Activated T-cell treated with anti-CD3 and anti-CD28 coated beads, Interleukin-2, amount 50 U/mL, for 24 hours (primary cell): Measurements from ENCODE around the gene OR5H6.
"Not testable (repeated sequence)": the region's sequence is repeated elsewhere in the genome, so short reads cannot be mapped to it uniquely, and the experiment has no call there.

Experiments used
- DNase-seq: peaks from one replicate; pipeline ENCODE4 v3.0.0-alpha.2; 2020
- H3K27ac Mint-ChIP-seq: 2 replicates; pipeline ENCODE4 v1.8.0; 2020; ENCODE audit warnings: mild to moderate bottlenecking, mixed read lengths
- H3K27me3 Mint-ChIP-seq: 2 replicates; pipeline ENCODE4 v1.8.0; 2020; ENCODE audit warnings: mixed read lengths
- H3K36me3 Mint-ChIP-seq: 2 replicates; pipeline ENCODE4 v1.8.0; 2020; ENCODE audit warnings: low read depth, mixed read lengths
- H3K4me1 Mint-ChIP-seq: 2 replicates; pipeline ENCODE4 v1.8.0; 2020; ENCODE audit warnings: low read depth, mixed read lengths
- H3K4me3 Mint-ChIP-seq: 2 replicates; pipeline ENCODE4 v1.8.0; 2020; ENCODE audit warnings: mild to moderate bottlenecking, moderate library complexity, mixed read lengths
- H3K9me3 Mint-ChIP-seq: 2 replicates; pipeline ENCODE4 v1.8.0; 2020; ENCODE audit warnings: mixed read lengths

Gene OR5H6

GRCh38 chr3:98263944-98264343 is at the start of gene OR5H6:
Gene OR5H6 (plus strand): TSS chr3:98264244. CDS start chr3:98264333, 89 bp downstream.
- Mint-ChIP-seq H3K36me3 (no peaks in the 10 kb centered on the region), H3K4me3 (no peak within 1 kb of the TSS), H3K27me3 (no peaks in the 10 kb centered on the region), H3K4me1 (no peaks in the 10 kb centered on the region), H3K9me3 (no peaks in the 10 kb centered on the region), H3K27ac (no peak within 1 kb of the TSS)
- DNase-seq = no peak

- Mint-ChIP-seq H3K4me1 (no peaks in the 10 kb centered on the region), H3K27me3 (peaks cover 6% of the 10 kb centered on the region)
- DNase-seq = no peak
Measured at GRCh38 chr3:98215051-98215450, 49.0 kb upstream of the OR5H6 start.

GRCh38 chr3:98223907-98224672 is 40.0 kb upstream of the OR5H6 start:
- Mint-ChIP-seq H3K27me3 (peaks cover 3% of the 10 kb centered on the region), H3K4me3 (no peak overlapping the region), H3K36me3 (no peaks in the 10 kb centered on the region)

More at GRCh38 chr3:98215051-98215450, 49.0 kb upstream of the OR5H6 start:
- H3K4me3 Mint-ChIP-seq = no peak overlapping the region
- no peaks in the 10 kb centered on the region for H3K36me3 Mint-ChIP-seq
- no peaks in the 10 kb centered on the region for H3K9me3 Mint-ChIP-seq
- no peak overlapping the region for H3K27ac Mint-ChIP-seq

GRCh38 chr3:98232489-98232888 is 31.6 kb upstream of the OR5H6 start:
- no peak overlapping the region for H3K27ac Mint-ChIP-seq
- H3K36me3 Mint-ChIP-seq = no peaks in the 10 kb centered on the region
- no peak overlapping the region for H3K4me3 Mint-ChIP-seq
- DNase-seq = no peak
- H3K9me3 Mint-ChIP-seq = no peaks in the 10 kb centered on the region
- H3K4me1 Mint-ChIP-seq = no peaks in the 10 kb centered on the region
- H3K27me3 Mint-ChIP-seq = no peaks in the 10 kb centered on the region

More at GRCh38 chr3:98223907-98224672, 40.0 kb upstream of the OR5H6 start:
- no peak for DNase-seq
- Mint-ChIP-seq H3K9me3 (no peaks in the 10 kb centered on the region), H3K27ac (no peak overlapping the region), H3K4me1 (no peaks in the 10 kb centered on the region)

DNA sequence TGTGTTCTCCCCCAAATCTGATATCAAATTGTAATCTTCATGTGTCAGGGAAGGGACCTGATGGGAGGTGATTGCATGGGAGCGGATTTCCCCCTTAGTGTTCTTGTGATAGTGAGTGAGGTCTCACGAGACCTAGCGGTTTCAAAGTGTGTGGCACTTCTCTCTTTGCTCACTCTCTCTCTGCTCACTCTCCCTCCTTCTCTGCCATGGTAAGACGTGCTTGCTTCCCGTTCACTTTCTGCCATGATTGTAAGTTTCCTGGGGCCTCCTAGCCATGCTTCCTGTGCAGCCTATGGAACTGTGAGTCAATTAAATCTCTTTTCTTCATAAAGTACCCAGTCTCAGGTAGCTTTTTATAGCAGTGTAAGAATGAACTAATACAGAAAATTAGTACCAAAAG is 30.6 kb upstream of the OR5H6 start:
- no peaks in the 10 kb centered on the region for H3K9me3 Mint-ChIP-seq
- no peaks in the 10 kb centered on the region for H3K4me1 Mint-ChIP-seq
- H3K27ac Mint-ChIP-seq = no peak overlapping the region
- no peaks in the 10 kb centered on the region for H3K27me3 Mint-ChIP-seq
- no peak overlapping the region for H3K4me3 Mint-ChIP-seq
- H3K36me3 Mint-ChIP-seq = no peaks in the 10 kb centered on the region
- DNase-seq = no peak

GRCh38 chr3:98240131-98240530 is 23.9 kb upstream of the OR5H6 start:
- no peaks in the 10 kb centered on the region for H3K27me3 Mint-ChIP-seq

GRCh38 chr3:98242155-98242554 is 21.9 kb upstream of the OR5H6 start:
- Mint-ChIP-seq H3K27me3 (no peaks in the 10 kb centered on the region), H3K4me3 (no peak overlapping the region), H3K9me3 (no peaks in the 10 kb centered on the region), H3K4me1 (no peaks in the 10 kb centered on the region), H3K36me3 (no peaks in the 10 kb centered on the region), H3K27ac (no peak overlapping the region)
- no peak for DNase-seq

More at GRCh38 chr3:98240131-98240530, 23.9 kb upstream of the OR5H6 start:
- Mint-ChIP-seq H3K36me3 (no peaks in the 10 kb centered on the region), H3K4me3 (no peak overlapping the region), H3K4me1 (no peaks in the 10 kb centered on the region), H3K9me3 (no peaks in the 10 kb centered on the region), H3K27ac (no peak overlapping the region)
- no peak for DNase-seq

- Mint-ChIP-seq H3K4me3 (no peak overlapping the region), H3K27ac (no peak overlapping the region), H3K9me3 (no peaks in the 10 kb centered on the region), H3K4me1 (no peaks in the 10 kb centered on the region), H3K27me3 (no peaks in the 10 kb centered on the region), H3K36me3 (no peaks in the 10 kb centered on the region)
- DNase-seq = no peak
Measured at GRCh38 chr3:98243843-98244242, 20.2 kb upstream of the OR5H6 start.

DNA sequence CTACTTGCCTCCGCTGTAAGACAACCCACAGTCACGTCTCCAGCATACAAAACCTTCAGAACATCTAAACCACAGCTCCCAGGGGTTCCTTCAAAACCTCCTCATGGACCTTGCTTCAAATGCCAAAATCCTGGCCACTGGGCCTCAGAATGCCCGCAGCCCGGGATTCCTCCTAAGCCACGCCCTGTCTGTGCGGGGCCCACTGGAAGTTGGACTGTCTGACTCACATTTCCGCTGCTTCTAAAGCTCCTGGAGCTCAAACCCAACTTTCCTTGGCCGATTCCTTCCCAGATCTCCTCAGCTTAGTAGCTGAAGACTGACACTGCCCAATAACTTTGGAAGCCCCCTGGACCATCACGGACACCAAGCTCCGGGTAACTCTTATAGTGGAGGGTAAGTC is 17.9 kb upstream of the OR5H6 start:
- Mint-ChIP-seq H3K4me1 (no peaks in the 10 kb centered on the region), H3K9me3 (no peaks in the 10 kb centered on the region), H3K4me3 (no peak overlapping the region), H3K27ac (no peak overlapping the region), H3K27me3 (no peaks in the 10 kb centered on the region), H3K36me3 (no peaks in the 10 kb centered on the region)
- no peak for DNase-seq

DNA sequence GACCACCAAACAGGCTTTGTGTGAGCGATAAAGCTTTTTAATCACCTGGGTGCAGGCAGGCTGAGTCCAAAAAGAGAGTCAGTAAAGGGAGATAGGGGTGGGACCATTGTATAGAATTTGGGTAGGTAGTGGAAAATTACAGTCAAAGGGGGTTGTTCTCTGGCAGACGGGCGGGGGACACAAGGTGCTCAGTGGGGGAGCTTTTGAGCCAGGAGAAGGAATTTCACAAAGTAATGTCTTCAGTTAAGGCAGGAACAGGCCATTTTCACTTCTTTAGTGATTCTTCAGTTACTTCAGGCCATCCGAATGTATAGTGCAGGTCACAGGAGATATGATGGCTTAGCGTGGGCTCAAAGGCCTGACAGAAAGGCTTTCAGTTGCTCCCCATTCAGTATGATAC is 8.0 kb upstream of the OR5H6 start:
- not testable (repeated sequence) for H3K9me3 Mint-ChIP-seq, H3K4me3 Mint-ChIP-seq, H3K36me3 Mint-ChIP-seq, DNase-seq, H3K27me3 Mint-ChIP-seq, H3K4me1 Mint-ChIP-seq, H3K27ac Mint-ChIP-seq

DNA sequence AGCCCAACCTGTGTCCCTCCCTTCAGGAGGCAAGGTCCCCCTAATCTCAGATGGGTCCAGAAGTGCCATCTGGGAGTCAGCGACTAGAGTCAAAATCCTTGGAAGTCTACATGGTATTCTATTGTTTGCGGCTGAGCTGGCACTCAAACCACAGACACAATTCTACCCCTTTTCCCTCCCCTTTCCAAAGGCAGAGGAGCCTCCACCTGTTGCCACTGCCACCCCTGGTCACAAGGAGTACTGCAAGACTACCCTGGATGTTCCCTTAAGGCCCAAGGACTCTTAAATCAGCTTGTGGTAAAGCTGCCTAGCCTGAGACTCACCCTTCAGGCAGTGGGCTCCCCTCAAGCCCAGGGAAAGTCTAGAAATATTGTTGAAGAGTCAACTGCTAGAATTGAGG is 4.3 kb upstream of the OR5H6 start:
- H3K27me3 Mint-ChIP-seq = no peaks in the 10 kb centered on the region
- no peaks in the 10 kb centered on the region for H3K36me3 Mint-ChIP-seq
- no peaks in the 10 kb centered on the region for H3K9me3 Mint-ChIP-seq
- no peaks in the 10 kb centered on the region for H3K4me1 Mint-ChIP-seq
- H3K4me3 Mint-ChIP-seq = no peak overlapping the region
- DNase-seq = no peak
- no peak overlapping the region for H3K27ac Mint-ChIP-seq

GRCh38 chr3:98262046-98262445 is 2.0 kb upstream of the OR5H6 start:
- H3K4me1 Mint-ChIP-seq = no peaks in the 10 kb centered on the region
- H3K4me3 Mint-ChIP-seq = no peak overlapping the region
- H3K9me3 Mint-ChIP-seq = no peaks in the 10 kb centered on the region
- no peaks in the 10 kb centered on the region for H3K27me3 Mint-ChIP-seq
- DNase-seq = no peak
- H3K36me3 Mint-ChIP-seq = no peaks in the 10 kb centered on the region
- no peak overlapping the region for H3K27ac Mint-ChIP-seq

DNA sequence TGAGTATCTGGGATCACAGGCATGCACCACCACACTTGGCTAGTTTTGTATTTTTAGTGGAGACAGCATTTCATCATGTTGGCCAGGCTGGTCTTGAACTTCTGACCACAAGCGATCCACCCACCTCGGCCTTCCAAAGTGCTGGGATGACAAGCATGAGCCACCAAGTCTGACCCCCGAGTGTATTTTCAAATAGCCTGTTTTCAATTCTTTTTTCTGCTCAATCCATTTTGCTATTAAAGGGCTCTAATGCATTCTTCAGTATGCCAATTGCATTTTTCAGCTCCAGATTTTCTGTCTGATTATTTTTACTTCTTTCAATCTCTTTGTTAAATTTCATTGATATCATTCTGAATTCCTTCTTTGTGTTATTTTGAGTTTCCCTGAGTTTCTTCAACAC is 5.8 kb downstream of the OR5H6 start:
- no peak overlapping the region for H3K4me3 Mint-ChIP-seq

GRCh38 chr3:98272126-98272525 is 8.1 kb downstream of the OR5H6 start:
- Mint-ChIP-seq H3K4me1 (no peaks in the 10 kb centered on the region), H3K9me3 (peaks cover 12% of the 10 kb centered on the region), H3K27me3 (peaks cover 15% of the 10 kb centered on the region), H3K4me3 (no peak overlapping the region), H3K36me3 (no peaks in the 10 kb centered on the region), H3K27ac (no peak overlapping the region)
- no peak for DNase-seq

More for the DNA sequence above, 5.8 kb downstream of the OR5H6 start:
- Mint-ChIP-seq H3K9me3 (peaks cover 12% of the 10 kb centered on the region), H3K27me3 (peaks cover 15% of the 10 kb centered on the region), H3K4me1 (no peaks in the 10 kb centered on the region), H3K36me3 (no peaks in the 10 kb centered on the region), H3K27ac (no peak overlapping the region)
- DNase-seq = no peak

GRCh38 chr3:98274914-98275313 is 10.9 kb downstream of the OR5H6 start:
- Mint-ChIP-seq H3K36me3 (no peaks in the 10 kb centered on the region), H3K4me1 (peaks cover 2% of the 10 kb centered on the region), H3K9me3 (peaks cover 11% of the 10 kb centered on the region), H3K27ac (no peak overlapping the region), H3K27me3 (peaks cover 15% of the 10 kb centered on the region), H3K4me3 (no peak overlapping the region)
- no peak for DNase-seq

DNA sequence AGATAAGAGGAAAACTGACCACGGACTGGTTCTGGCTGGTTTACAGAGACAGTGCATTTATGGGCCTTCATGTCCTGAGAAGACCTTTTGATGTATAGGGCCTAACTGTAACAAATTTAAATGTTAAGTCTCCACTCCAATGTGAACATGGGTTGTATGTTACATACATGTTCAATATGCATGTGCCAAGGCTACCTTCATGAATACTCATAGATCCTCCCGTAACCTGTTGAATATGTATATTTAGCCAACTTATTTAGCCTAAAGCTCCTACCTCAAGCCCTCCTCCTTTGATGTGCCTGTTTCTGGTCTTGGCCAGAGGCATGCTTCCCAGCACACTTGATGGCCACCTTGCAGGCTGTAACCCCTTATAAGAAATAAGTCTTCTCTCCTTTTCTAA is 18.2 kb downstream of the OR5H6 start, which contains the start of gene OR5H2:
OR5H2 (plus strand) TSS at position 301 of the 400 bp plus-strand sequence. CDS start 398 bp downstream, outside the sequence.
- H3K27ac Mint-ChIP-seq = no peak within 1 kb of the TSS
- peaks cover 2% of the 10 kb centered on the region for H3K4me1 Mint-ChIP-seq
- H3K27me3 Mint-ChIP-seq = no peaks in the 10 kb centered on the region
- H3K36me3 Mint-ChIP-seq = no peaks in the 10 kb centered on the region
- no peak for DNase-seq
- H3K9me3 Mint-ChIP-seq = no peaks in the 10 kb centered on the region
- no peak within 1 kb of the TSS for H3K4me3 Mint-ChIP-seq
